Osteoblast (primary cell): ENCODE measurements around the gene CMTM8. TPM values are rescaled to one million over a fixed set of nuclear protein-coding genes. Genes with fewer than 3 reads are reported as not detected.

ENCODE experiments used
- DNase-seq: peaks from one replicate; pipeline ENCODE4 v3.0.0; 2011; ENCODE audit warnings: low spot score, mixed read lengths; ENCODE audit not compliant: insufficient read length; ENCODE audit errors: missing footprints
- H2AFZ ChIP-seq: 2 replicates; pipeline ENCODE4 v1.6.0; 2011; ENCODE audit warnings: mild to moderate bottlenecking, low read length
- H3K27ac ChIP-seq: 2 replicates; pipeline ENCODE4 v1.5.1; 2011; ENCODE audit warnings: mild to moderate bottlenecking, low read depth, low read length, moderate library complexity
- H3K27me3 ChIP-seq: 2 replicates; pipeline ENCODE4 v1.6.0; 2012; ENCODE audit warnings: mild to moderate bottlenecking, control low read depth, inconsistent platforms, low read length, moderate library complexity; ENCODE audit not compliant: insufficient read depth
- H3K36me3 ChIP-seq: 2 replicates; pipeline ENCODE4 v1.5.1; 2011; ENCODE audit warnings: mild to moderate bottlenecking, low read length, control low read depth, moderate library complexity; ENCODE audit not compliant: insufficient read depth
- H3K4me1 ChIP-seq: 2 replicates; pipeline ENCODE4 v1.5.1; 2011; ENCODE audit warnings: mild to moderate bottlenecking, low read length, control low read depth, moderate library complexity; ENCODE audit not compliant: insufficient read depth
- H3K4me2 ChIP-seq: 2 replicates; pipeline ENCODE4 v1.6.0; 2011; ENCODE audit warnings: mild to moderate bottlenecking, low read length; ENCODE audit not compliant: insufficient read depth
- H3K4me3 ChIP-seq: fragments of 200-600 bp; sonication (generic); 3 replicates; pipeline ENCODE4 v1.5.1; 2012; ENCODE audit warnings: mild to moderate bottlenecking, low read length, inconsistent platforms; ENCODE audit not compliant: insufficient read depth
- H3K79me2 ChIP-seq: 2 replicates; pipeline ENCODE4 v1.6.0; 2012; ENCODE audit warnings: mild to moderate bottlenecking, low read length, control low read depth, inconsistent platforms; ENCODE audit not compliant: insufficient read depth
- H3K9me3 ChIP-seq: 2 replicates; pipeline ENCODE4 v1.5.1; 2011; ENCODE audit warnings: low read depth, low read length, control low read depth
- H4K20me1 ChIP-seq: 2 replicates; pipeline ENCODE4 v1.6.0; 2012; ENCODE audit warnings: mild to moderate bottlenecking, low read length, control low read depth; ENCODE audit not compliant: insufficient read depth
- total RNA-seq: library from RNA; depleted of rRNA; stranded (reverse); fragments of >200 nt; gene quantifications from 2 replicates; pipeline ENCODE4 v1.2.3, GENCODE V29; 2012
- TF ChIP-seq, protein P1 (sequence below): IDR thresholded peaks from 2 replicates; pipeline ENCODE4 v1.5.1; 2011; ENCODE audit warnings: mild to moderate bottlenecking, low read depth, low read length, moderate library complexity; ENCODE audit errors: extremely low read depth

The CMTM8 gene
- total RNA-seq, 1 donor, result 1.4 TPM

GRCh38 chr3:32194653-32195052 lies 43.8 kb upstream of the CMTM8 start:
- TF ChIP-seq, protein P1, sequence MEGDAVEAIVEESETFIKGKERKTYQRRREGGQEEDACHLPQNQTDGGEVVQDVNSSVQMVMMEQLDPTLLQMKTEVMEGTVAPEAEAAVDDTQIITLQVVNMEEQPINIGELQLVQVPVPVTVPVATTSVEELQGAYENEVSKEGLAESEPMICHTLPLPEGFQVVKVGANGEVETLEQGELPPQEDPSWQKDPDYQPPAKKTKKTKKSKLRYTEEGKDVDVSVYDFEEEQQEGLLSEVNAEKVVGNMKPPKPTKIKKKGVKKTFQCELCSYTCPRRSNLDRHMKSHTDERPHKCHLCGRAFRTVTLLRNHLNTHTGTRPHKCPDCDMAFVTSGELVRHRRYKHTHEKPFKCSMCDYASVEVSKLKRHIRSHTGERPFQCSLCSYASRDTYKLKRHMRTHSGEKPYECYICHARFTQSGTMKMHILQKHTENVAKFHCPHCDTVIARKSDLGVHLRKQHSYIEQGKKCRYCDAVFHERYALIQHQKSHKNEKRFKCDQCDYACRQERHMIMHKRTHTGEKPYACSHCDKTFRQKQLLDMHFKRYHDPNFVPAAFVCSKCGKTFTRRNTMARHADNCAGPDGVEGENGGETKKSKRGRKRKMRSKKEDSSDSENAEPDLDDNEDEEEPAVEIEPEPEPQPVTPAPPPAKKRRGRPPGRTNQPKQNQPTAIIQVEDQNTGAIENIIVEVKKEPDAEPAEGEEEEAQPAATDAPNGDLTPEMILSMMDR, result no peak
- Histone ChIP-seq H2AFZ (no peak overlapping the region), H3K27me3 (peaks cover 7% of the 10 kb centered on the region), H3K27ac (no peak overlapping the region), H3K4me1 (no peaks in the 10 kb centered on the region), H3K4me2 (no peak overlapping the region), H3K4me3 (no peak overlapping the region), H3K79me2 (no peaks in the 10 kb centered on the region), H3K36me3 (no peaks in the 10 kb centered on the region), H4K20me1 (no peaks in the 10 kb centered on the region), H3K9me3 (no peaks in the 10 kb centered on the region)
- no peak for DNase-seq

DNA sequence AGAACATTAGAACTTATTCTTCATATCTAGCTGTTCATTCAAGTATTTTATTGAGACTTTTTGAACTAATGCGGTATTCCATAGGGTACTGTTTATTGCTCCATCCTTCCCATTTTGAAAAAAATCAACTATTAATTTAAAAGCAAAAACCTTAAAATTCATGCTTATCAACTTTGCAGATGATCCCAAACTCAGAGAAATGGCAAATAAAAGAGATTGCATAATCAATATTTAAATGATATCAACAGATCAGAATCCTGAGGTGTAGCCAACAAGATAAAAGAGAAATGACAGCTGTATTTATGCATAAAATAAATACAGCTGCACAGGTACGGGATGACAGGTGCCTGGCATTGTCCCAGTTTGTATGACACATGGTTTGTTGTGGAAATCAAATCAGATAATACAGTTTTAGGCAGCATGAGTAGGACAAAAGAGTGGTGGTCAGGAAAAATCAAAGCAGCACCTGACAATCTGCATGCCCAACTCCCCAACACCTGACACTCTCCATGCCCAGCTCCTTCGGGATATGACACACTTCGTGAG lies 42.4 kb upstream of the CMTM8 start:
- DNase-seq, result no peak
- Histone ChIP-seq H3K4me2 (no peak overlapping the region), H3K9me3 (no peaks in the 10 kb centered on the region), H3K4me1 (peaks cover 8% of the 10 kb centered on the region), H3K36me3 (no peaks in the 10 kb centered on the region), H3K79me2 (no peaks in the 10 kb centered on the region), H3K27me3 (peaks cover 6% of the 10 kb centered on the region), H3K4me3 (no peak overlapping the region), H2AFZ (no peak overlapping the region), H3K27ac (no peak overlapping the region), H4K20me1 (no peaks in the 10 kb centered on the region)
- TF ChIP-seq, protein P1, result no peak

GRCh38 chr3:32197991-32198390 lies 40.5 kb upstream of the CMTM8 start:
- TF ChIP-seq, protein P1, result no peak
- no peak for DNase-seq

DNA sequence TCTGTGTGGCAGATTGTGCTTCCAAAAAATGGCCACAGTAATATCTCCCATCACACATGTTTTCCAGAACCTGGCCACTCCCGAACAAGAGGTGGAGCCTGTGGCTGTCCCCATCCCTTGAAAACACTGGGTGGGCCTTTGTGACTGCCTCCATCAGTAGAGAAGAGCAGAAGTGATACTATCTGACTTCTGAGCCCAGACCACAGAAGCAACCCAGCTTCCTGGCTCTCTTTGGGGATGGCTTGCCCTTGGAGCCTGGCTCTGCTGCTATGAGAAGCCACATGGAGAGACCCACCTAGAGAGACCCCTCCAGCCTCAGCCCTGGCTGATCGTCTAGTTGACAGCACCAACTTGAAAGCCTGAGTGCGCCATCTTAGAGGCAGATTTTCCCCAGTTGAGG lies 39.8 kb upstream of the CMTM8 start:
- no peak for DNase-seq
- no peaks in the 10 kb centered on the region for H4K20me1 ChIP-seq
- H3K36me3 ChIP-seq, result no peaks in the 10 kb centered on the region
- TF ChIP-seq, protein P1, result no peak
- no peaks in the 10 kb centered on the region for H3K79me2 ChIP-seq
- H3K4me2 ChIP-seq, result no peak overlapping the region
- H2AFZ ChIP-seq, result no peak overlapping the region
- H3K9me3 ChIP-seq, result no peaks in the 10 kb centered on the region
- no peak overlapping the region for H3K4me3 ChIP-seq
- no peak overlapping the region for H3K27ac ChIP-seq
- H3K4me1 ChIP-seq, result peaks cover 11% of the 10 kb centered on the region
- H3K27me3 ChIP-seq, result peaks cover 10% of the 10 kb centered on the region

More at GRCh38 chr3:32197991-32198390, 40.5 kb upstream of the CMTM8 start:
- no peaks in the 10 kb centered on the region for H3K79me2 ChIP-seq
- H3K36me3 ChIP-seq, result no peaks in the 10 kb centered on the region
- H2AFZ ChIP-seq, result no peak overlapping the region
- no peak overlapping the region for H3K27ac ChIP-seq
- peaks cover 11% of the 10 kb centered on the region for H3K4me1 ChIP-seq
- H3K9me3 ChIP-seq, result no peaks in the 10 kb centered on the region
- H3K4me3 ChIP-seq, result no peak overlapping the region
- H4K20me1 ChIP-seq, result no peaks in the 10 kb centered on the region
- H3K4me2 ChIP-seq, result no peak overlapping the region
- H3K27me3 ChIP-seq, result peaks cover 10% of the 10 kb centered on the region
